Mucosa of rectum (tissue), 2 donors: Measurements from ENCODE around the gene UBTD2.

Experiments used
- H3K27ac ChIP-seq, 2 donors: one replicate each; pipeline ENCODE4 v1.7.0; 2013; ENCODE audit warnings: inconsistent platforms in 2 of 2, low read depth in 2 of 2, low read length in 2 of 2
- H3K27me3 ChIP-seq, 2 donors: one replicate each; pipeline ENCODE4 v1.7.0; 2013; ENCODE audit warnings: low read length in 2 of 2; ENCODE audit not compliant: control insufficient read depth in 2 of 2, insufficient read depth in 2 of 2
- H3K36me3 ChIP-seq, 2 donors: one replicate each; pipeline ENCODE4 v1.7.0; 2013; ENCODE audit warnings: low read length in 2 of 2; ENCODE audit not compliant: control insufficient read depth in 2 of 2, insufficient read depth in 2 of 2
- H3K4me1 ChIP-seq, 2 donors: one replicate each; pipeline ENCODE4 v1.7.0; 2013; ENCODE audit warnings: low read length in 2 of 2, mild to moderate bottlenecking in 1 of 2; ENCODE audit not compliant: control insufficient read depth in 2 of 2, insufficient read depth in 2 of 2
- H3K4me3 ChIP-seq, 2 donors: one replicate each; pipeline ENCODE4 v1.7.0; 2013; ENCODE audit warnings: low read length in 2 of 2
- H3K9ac ChIP-seq, 2 donors: one replicate each; pipeline ENCODE4 v1.7.0; 2013; ENCODE audit warnings: low read length in 2 of 2, low read depth in 1 of 2, mild to moderate bottlenecking in 1 of 2
- H3K9me3 ChIP-seq, 2 donors: one replicate each; pipeline ENCODE4 v1.7.0; 2013; ENCODE audit warnings: low read length in 2 of 2; ENCODE audit not compliant: control insufficient read depth in 2 of 2
- donor health status: healthy.
- donor health status: Normal muscosa, but diverticular disease.

UBTD2 gene

DNA sequence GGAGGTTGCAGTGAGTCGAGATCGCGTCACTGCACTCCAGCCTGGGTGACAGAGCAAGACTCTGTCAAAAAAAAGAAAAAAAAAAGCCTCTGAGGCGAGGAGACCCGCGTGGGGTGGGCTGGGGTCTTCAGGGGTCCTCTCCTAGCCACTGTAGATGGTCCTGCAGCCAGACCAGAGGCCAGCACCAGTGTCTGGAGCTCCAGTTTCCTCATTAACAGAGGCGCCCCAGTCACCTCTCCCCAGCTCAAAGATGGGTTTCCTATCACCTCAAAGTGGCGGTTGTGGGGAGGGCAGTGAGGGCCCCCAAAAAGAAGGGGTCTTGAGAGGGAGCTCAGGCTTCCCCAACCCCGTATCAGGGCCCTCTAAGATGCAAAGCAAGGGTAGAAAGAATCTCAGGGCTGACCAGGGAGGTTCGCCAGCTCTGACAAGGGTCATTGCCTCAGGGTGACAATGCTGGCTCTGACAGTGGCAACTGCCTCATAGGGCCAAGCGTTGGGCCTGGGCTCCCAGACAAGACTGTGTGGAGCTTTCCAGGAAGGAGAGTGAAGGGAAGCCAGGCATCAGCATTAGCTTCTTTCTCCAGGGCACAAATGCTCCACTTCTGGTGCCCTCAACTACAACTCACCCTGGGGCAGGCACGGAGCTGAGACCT is 110.5 kb downstream of the UBTD2 start:
- no peak overlapping the region for H3K9ac ChIP-seq
- H3K4me3 ChIP-seq = no peak overlapping the region
- H3K9me3 ChIP-seq = no peaks in the 10 kb centered on the region
- H3K4me1 ChIP-seq = peaks cover 12 to 22% of the 10 kb centered on the region in 2 donors
- H3K27me3 ChIP-seq = no peaks in the 10 kb centered on the region
- H3K36me3 ChIP-seq = peaks cover 2 to 3% of the 10 kb centered on the region in 2 donors
- no peak overlapping the region for H3K27ac ChIP-seq

DNA sequence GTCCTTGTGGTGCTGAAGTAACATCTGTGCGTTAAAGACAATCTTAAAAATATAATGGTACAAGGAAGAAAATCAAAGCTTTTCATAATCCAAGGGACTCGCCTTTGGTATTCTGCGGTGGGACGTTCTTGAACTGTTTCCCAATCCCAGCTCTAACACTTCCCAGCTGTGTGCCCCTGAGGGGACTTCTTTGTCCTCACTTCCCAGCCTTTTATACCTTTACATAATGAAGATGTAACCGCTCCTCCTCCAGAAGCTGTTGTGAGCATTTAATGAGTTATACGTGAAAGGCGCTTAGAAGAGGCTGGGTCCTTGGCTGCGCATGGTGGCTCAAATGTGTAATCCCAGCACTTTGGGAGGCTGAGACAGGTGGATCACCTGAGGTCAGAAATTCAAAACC is 112.4 kb downstream of the UBTD2 start:
- H3K4me3 ChIP-seq = no peak overlapping the region
- H3K36me3 ChIP-seq = peaks cover 2 to 3% of the 10 kb centered on the region in 2 donors
- H3K27ac ChIP-seq = no peak overlapping the region
- H3K9ac ChIP-seq = no peak overlapping the region
- no peaks in the 10 kb centered on the region for H3K27me3 ChIP-seq
- peaks cover 15 to 24% of the 10 kb centered on the region in 2 donors for H3K4me1 ChIP-seq
- no peaks in the 10 kb centered on the region for H3K9me3 ChIP-seq

DNA sequence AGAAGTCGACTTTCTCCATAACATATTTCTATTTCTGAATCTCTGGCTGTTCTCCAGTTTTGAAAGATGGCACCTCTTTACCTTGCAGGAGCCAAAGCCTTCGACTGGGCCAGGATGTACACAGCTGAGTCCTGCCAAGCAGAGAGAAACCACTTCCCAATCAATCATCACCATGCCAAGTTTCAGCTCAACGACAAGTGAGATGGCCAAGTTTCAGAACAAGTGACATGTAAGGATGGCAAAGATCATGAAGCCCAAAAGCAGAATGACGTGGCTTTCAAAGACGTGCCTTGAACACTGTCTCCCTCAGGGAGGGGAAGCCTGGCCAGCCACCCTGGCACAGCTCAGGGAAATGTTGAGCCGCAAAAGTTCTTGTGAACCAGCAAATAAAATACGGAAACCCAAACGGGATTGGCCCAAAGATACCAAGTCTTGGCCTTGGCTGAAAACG is 113.3 kb downstream of the UBTD2 start:
- Histone ChIP-seq H3K9me3 (no peaks in the 10 kb centered on the region), H3K4me1 (peaks cover 14 to 17% of the 10 kb centered on the region in 2 donors), H3K27ac (no peak overlapping the region), H3K27me3 (no peaks in the 10 kb centered on the region), H3K9ac (no peak overlapping the region), H3K36me3 (peaks cover 2 to 3% of the 10 kb centered on the region in 2 donors), H3K4me3 (no peak overlapping the region)

DNA sequence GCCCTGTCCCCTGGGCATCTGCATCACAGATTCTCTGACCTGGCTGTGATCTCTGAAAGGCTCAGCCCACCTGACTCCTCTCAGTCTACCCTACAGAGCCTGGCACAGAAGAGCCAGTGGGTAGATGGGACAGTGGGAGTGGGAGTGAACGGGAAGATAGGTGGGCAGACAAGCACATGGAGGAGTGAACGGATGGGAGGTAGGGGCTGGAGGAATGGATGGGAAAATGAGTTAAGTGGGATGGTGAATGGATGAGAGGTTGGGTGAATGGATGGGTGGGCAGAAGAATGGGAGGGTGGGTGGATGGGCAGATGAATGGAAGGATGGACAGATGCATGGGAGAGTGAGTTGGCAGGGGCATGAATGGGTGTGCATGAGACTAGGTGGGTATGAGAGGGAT is 114.3 kb downstream of the UBTD2 start:
- H3K27ac ChIP-seq = no peak overlapping the region
- H3K9me3 ChIP-seq = no peaks in the 10 kb centered on the region
- H3K4me1 ChIP-seq = peaks cover 6 to 10% of the 10 kb centered on the region in 2 donors

DNA sequence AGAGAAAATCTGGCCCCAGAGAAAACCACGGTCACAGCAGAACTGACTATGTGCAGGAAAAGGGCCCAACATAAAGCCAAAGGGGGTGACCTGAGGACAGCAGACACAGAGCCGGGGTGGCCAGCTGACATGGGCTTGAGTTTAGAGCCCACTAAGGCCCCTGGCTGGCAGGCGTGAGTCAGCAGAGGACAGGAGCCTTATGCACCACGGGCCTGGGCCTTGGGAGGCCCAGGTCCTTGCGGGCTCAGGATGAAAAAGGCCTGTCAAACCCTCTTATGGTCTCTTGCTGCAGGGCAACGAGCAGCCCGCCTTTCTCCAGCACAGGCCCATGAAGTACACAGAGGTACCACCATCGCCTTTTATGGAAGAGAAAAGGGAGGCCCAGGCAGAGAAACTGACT is 115.3 kb downstream of the UBTD2 start:
- H3K4me3 ChIP-seq = no peak overlapping the region
- H3K9me3 ChIP-seq = no peaks in the 10 kb centered on the region
- H3K4me1 ChIP-seq = peaks cover 5 to 6% of the 10 kb centered on the region in 2 donors
- H3K9ac ChIP-seq = no peak overlapping the region
- no peak overlapping the region for H3K27ac ChIP-seq
- H3K27me3 ChIP-seq = no peaks in the 10 kb centered on the region
- H3K36me3 ChIP-seq = peaks cover 2 to 3% of the 10 kb centered on the region in 2 donors

More for the DNA sequence above, 114.3 kb downstream of the UBTD2 start:
- peaks cover 2 to 3% of the 10 kb centered on the region in 2 donors for H3K36me3 ChIP-seq
- no peak overlapping the region for H3K9ac ChIP-seq
- no peak overlapping the region for H3K4me3 ChIP-seq
- no peaks in the 10 kb centered on the region for H3K27me3 ChIP-seq

DNA sequence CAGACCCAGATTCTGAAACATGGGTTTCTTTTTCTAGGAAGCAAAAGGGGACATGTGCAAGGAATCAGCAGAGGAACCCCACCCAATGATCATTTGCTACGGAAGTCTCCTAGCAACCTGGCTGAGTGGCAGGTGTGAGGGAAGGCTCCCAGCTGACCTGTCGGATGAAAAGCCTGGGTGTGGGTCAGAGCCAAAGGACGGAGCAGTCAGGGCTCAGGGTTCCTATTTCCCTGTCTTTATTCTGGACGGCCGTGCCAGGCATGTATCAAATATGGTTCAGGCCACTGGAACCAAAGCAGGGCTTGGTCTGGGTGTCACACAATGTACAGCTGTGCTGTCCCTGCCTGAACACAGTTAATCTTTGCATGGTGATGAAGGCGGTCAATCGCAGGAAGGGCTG is 115.7 kb downstream of the UBTD2 start:
- H3K4me1 ChIP-seq = peaks cover 5 to 6% of the 10 kb centered on the region in 2 donors
- H3K27ac ChIP-seq = no peak overlapping the region

DNA sequence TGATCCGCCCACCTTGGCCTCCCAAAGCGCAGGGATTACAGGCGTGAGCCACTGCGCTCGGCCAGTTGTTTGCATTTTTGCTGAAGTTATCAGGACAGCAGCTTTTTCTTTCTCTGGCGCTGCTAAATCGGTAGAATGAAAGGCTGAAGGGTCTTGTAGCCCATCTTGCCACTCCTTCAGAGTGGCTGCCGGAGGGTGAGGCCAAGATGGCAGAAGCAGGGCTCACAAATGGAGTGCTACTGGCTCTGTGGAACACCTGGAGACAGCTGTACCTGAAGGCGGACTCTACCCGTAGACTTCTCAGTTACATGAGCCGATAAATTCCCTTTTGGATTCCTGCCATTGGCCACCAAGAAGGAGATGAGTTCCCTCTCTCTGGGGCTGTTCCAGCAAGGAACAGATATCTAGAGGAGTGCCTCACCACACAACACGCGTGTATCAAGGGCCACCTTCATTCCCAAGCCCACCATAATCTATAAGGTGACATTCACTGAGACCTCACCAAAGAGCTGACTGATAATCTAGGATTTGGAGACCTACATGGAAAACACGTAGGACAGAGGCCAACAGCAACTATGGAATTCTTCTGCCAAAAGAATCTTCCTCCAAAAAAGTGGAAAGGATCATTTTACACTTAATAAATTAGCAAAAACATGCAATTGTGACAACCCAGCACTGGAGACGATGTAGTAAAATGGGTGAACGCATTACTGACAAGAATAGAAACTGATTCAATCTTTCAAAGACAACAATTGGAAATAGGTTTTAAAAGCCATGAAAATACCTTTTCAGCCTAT is 117.3 kb downstream of the UBTD2 start:
- no peaks in the 10 kb centered on the region for H3K27me3 ChIP-seq
- H3K9me3 ChIP-seq = no peaks in the 10 kb centered on the region
- H3K36me3 ChIP-seq = no peaks in the 10 kb centered on the region
- H3K4me3 ChIP-seq = no peak overlapping the region
- no peak overlapping the region for H3K9ac ChIP-seq
- peaks cover 5 to 6% of the 10 kb centered on the region in 2 donors for H3K4me1 ChIP-seq
- no peak overlapping the region for H3K27ac ChIP-seq

More for the DNA sequence above, 115.7 kb downstream of the UBTD2 start:
- Histone ChIP-seq H3K36me3 (peaks cover 2 to 3% of the 10 kb centered on the region in 2 donors), H3K4me3 (no peak overlapping the region), H3K27me3 (no peaks in the 10 kb centered on the region), H3K9ac (no peak overlapping the region), H3K9me3 (no peaks in the 10 kb centered on the region)

DNA sequence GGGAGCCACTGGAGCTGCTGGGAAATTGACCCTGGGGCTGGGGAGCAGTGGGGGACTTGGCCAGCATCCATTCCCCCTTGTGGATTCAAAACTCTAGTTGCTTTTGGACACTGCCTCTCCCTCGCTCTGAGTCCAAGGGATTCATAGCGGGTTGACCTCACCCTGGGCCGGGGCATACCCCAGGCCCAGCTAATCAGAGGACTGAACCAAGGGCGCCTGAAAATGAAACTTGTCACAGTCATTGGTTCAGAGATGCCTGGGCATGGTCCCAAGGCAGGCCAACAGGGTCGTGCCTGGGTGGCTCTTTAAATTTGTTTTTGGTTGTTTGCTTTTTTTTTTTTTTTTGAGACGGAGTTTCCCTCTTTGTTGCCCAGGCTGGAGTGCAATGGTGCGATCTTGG is 118.1 kb downstream of the UBTD2 start:
- no peak overlapping the region for H3K4me3 ChIP-seq
- no peak overlapping the region for H3K27ac ChIP-seq
- H3K4me1 ChIP-seq = peaks cover 5 to 6% of the 10 kb centered on the region in 2 donors
- no peaks in the 10 kb centered on the region for H3K27me3 ChIP-seq
- no peaks in the 10 kb centered on the region for H3K36me3 ChIP-seq
- H3K9ac ChIP-seq = no peak overlapping the region
- no peaks in the 10 kb centered on the region for H3K9me3 ChIP-seq

DNA sequence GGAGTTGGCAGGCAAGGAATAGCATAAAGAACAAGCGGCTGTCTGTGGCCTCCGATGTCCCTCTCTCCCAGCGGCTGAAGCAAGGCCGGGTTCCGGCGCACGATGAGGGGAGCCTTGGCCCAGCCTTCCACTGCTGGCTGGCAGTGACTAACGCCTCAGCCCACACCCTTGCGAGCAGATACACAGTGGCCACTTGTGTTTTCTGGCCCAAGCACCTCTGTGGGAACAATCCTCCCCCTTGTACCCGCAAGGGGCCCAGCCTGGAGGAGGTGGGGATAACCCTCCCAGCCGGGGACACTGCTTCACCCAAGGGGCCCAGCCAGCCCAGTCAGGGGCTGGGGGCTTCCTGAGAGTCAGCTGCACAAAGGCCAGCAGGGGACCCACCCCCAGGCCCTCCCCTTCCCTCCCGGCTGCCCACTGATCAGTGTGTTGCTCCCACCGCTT is 118.8 kb downstream of the UBTD2 start:
- Histone ChIP-seq H3K36me3 (no peaks in the 10 kb centered on the region), H3K9me3 (no peaks in the 10 kb centered on the region), H3K4me1 (peaks cover 5 to 6% of the 10 kb centered on the region in 2 donors), H3K27ac (no peak overlapping the region), H3K4me3 (no peak overlapping the region), H3K9ac (no peak overlapping the region), H3K27me3 (no peaks in the 10 kb centered on the region)

DNA sequence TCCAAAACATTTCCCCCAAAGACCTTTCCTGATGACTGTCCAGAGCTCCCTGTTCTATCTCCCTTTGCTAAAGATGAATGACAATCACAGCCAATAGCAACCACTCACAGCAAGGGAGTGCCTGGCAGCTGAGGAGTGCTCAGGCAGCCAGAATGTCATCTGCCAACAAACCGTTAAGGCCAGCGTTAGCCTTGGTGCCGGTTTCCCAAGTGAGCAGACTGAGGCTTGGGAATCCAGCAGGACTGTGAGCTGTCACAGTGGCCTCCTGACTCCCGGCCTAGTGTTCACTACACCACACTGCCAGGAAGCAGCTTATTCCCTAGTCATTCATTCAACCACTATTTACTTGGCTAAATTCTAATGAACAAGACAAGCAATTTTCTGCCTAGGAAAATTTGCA is 120.2 kb downstream of the UBTD2 start:
- no peaks in the 10 kb centered on the region for H3K36me3 ChIP-seq
- H3K4me3 ChIP-seq = no peak overlapping the region
- H3K4me1 ChIP-seq = peaks cover 4 to 6% of the 10 kb centered on the region in 2 donors
- no peaks in the 10 kb centered on the region for H3K27me3 ChIP-seq
- H3K27ac ChIP-seq = no peak overlapping the region
- no peaks in the 10 kb centered on the region for H3K9me3 ChIP-seq
- H3K9ac ChIP-seq = no peak overlapping the region
